ENCODE measurements around the gene CBFA2T3. TPM values are rescaled to one million over a fixed set of nuclear protein-coding genes. Genes with fewer than 3 reads are reported as not detected.
A peak's percentile ranks its signal among the peaks of the same experiment; 100 is the strongest.
"Not testable (repeated sequence)": the region's sequence is repeated elsewhere in the genome, so short reads cannot be mapped to it uniquely, and the experiment has no call there.

Gene CBFA2T3
- total RNA-seq, 1 donor from 2014 or later = 8.6 TPM

GRCh38 chr16:88922114-88922825 is 54.7 kb downstream of the CBFA2T3 start:
- DNase-seq = peak; percentile 93
- intact Hi-C loops (cut with DNase I) = no loop called here
- ATAC-seq (ENCODE audit: poor library complexity) = peak; percentile 64

DNA sequence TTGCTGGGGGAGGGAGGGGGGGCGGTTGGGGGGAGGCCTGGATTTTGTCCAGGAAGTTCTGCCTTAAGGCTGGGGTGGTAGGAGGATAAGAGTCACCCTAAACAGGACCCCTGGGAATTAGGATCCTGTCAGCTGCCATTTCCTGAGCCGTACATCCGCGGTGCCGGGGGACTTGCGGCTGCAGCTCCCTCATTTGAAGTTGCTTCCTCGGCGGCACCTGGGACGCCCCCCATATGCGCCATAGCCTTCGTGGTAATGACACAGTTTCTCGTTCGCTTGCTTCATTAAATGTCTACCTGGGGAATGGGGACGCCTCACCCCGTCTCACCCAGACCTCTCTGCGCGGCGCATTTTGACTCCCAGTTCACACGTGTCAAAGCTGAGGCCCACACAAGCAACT is 55.4 kb downstream of the CBFA2T3 start:
- DNase-seq (no peak), ATAC-seq (ENCODE audit: poor library complexity) (no peak)
- intact Hi-C loops (cut with DNase I) = no loop called here

DNA sequence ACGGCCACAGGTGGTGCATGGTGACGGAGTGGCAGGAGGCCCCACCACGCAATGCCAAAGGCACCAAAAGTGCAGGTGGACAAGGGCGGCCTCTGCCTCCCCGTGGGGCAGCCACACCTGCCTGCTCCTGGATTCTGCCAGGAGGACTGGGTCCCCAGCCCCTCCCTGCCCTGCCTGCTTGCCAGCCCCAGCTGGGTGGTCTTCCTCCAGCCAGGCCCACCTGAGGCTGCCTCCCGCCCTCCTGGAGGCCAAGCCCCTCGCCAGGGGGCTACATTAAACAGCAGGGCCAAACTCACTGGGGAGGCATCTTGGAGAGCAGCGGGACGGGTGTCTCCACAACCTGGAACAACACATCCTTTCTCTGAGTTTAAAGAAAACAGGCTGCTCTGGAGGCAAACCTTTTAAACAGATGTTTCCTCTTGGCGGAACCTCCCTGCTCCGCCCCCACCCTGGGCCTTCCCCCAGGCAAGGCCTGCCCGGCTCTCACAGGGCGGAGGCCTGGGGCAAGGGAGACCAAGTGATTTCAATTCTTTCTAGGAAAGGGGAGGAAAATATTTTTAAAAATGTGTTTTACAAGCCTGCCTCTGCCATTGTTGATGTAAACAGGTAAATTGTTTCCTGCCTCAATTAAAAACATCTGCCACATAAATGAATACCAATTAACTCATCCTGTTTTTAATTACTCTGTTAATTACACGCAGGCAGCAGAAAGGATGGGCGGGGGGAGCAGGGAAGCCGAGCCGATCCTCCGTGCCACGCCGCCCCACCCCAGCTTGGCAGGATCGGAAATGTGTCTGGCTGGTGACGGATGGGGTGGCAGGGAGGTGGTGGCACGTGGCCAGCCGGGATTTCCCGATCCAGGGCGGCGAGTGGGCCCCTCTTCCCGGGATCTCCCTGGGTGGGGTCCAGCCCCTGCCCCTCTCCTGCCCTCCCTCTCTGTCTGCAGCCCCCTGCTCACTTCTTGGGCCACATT is 56.1 kb downstream of the CBFA2T3 start:
- intact Hi-C loops (cut with DNase I) = no loop called here
- DNase-seq = peak; percentile 88
- peak; percentile 80 for ATAC-seq (ENCODE audit: poor library complexity)

DNA sequence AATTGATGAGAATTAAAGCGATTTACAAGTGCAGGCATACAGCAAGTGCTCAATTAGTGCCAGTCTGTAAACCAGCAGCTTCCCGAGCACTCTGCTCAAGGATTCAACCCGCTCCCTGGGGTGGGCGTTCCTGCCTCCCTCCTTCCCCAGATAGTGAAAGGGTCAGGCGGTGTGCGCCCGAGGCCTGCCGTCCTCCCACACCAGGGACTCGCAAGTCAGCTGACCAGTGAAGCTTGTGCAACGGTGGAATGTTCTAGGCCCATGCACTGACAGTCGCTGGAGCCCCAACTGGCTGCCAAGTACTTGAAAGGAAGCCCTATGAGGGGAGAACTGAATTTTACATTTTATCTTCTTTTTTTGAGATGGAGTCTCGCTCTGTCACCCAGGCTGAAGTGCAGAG is 57.1 kb downstream of the CBFA2T3 start:
- ATAC-seq (ENCODE audit: poor library complexity) = no peak
- intact Hi-C loops (cut with DNase I) = no loop called here
- no peak for DNase-seq

- intact Hi-C loops (cut with DNase I); DNase-seq; ATAC-seq (ENCODE audit: poor library complexity): not testable (repeated sequence)
These were observed 58.1 kb downstream of the CBFA2T3 start for GRCh38 chr16:88918896-88919295.

DNA sequence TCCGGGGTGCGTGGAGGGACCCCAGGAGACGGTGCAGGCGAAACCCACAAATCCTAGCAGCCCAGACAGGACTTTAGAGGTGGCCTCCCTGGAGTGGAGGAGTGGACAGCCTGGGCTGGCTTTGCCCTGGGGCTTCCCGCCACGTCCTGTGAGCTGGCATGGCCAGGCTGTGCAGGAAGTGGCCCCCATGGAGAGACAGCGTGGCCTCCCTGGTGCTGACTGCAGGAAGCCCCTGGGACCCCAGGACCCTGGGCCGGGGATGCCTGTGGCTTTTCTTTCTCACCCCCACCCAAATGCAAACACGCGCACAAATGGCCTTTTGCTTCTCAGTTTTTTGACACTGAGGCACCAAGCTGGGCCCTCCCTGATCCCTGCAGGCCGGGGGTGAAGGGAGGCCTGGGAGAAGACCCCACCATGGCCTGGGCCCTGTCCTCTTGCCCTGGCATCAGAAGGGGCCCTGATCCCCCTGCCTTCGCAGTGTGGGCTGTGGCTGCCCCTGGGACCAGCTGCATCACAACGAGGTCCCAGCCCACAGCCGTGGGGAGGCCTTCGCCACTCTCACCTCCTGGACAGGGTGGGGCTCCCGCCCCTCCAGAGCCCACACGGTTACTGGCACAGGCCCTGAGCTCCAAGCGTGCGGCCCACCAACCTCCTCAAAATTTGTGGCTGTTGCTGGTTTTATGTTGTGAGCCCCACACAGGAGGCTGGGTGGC is 58.9 kb downstream of the CBFA2T3 start:
- ATAC-seq (ENCODE audit: poor library complexity) = no peak
- no peak for DNase-seq
- intact Hi-C loops (cut with DNase I) = no loop called here

DNA sequence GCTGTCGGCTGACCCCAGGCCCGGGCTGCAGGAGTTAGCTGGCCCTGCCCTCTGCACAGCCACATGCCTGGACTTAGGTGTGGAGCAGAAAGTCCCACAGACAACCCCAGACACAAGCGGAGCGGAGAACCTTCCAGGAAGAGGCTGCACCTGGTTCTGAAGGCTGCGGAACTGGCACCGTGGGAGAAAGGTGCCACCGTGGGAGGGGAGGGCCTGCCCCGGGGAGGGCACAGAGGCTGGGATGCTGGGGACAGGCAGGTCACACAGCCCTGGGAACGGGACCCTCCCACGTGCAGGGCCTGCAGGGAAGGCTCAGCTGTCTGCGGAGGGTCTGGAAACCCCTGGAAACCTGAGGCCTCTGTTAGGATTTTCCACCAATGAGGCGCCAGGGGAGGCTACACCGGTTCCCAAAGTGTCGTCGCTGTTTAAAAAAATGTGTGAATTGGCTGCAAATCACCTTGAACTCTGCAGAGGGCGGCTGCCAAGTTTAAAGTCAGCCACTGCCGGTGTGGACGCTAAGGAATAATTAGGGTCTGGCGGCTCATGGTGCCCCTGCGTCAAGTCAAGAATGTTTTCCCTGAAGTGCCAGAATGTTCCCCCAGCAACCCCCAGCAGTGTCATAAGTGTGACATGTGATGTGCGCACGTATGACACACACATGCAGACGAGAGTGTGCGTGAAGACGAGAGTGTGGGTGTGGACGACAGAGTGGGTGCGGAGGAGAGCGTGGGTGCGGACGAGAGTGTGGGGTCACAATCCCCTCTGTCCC is 59.7 kb downstream of the CBFA2T3 start:
- intact Hi-C loops (cut with DNase I) = no loop called here
- DNase-seq (no peak), ATAC-seq (ENCODE audit: poor library complexity) (no peak)

DNA sequence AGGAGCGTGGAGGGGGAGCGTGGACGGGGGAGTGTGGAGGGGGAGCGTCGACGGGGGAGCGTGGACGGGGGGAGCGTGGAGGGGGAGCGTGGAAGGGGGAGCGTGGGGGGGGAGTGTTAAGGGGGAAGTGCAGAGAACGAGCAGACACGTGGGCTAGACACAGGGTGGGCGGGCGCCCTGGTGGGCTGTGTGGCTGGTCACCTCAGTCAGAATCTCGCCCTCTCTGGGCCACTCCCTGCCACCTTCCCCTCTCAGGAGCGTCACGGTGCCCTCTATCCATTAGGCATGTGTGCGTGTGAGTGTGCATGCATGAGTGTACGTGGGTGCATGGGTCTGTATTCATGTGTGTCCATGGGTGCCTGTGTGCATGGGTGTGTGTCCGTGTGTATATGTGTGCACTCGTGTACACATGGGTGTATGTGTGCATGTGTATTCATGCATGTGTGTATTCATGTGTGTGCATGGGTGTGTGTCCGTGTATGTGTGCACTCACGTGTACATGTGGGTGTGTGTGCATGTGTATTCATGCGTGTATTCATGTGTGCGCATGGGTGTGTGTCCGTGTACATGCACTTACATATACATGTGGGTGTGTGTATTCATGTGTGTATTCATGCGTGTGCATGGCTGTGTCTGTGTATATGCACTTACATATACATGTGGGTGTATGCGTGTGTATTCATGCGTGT is 61.2 kb downstream of the CBFA2T3 start:
- ATAC-seq (ENCODE audit: poor library complexity) (no peak), DNase-seq (no peak)
- intact Hi-C loops (cut with DNase I) = no loop called here

GRCh38 chr16:88914750-88915368 is 62.1 kb downstream of the CBFA2T3 start:
- DNase-seq = peak; percentile 74
- intact Hi-C loops (cut with DNase I) = no loop called here

GRCh38 chr16:88913870-88914269 is 63.1 kb downstream of the CBFA2T3 start:
- DNase-seq (no peak), ATAC-seq (ENCODE audit: poor library complexity) (no peak)
- intact Hi-C loops (cut with DNase I) = no loop called here

More at GRCh38 chr16:88914750-88915368, 62.1 kb downstream of the CBFA2T3 start:
- ATAC-seq (ENCODE audit: poor library complexity) = peak; percentile 72

DNA sequence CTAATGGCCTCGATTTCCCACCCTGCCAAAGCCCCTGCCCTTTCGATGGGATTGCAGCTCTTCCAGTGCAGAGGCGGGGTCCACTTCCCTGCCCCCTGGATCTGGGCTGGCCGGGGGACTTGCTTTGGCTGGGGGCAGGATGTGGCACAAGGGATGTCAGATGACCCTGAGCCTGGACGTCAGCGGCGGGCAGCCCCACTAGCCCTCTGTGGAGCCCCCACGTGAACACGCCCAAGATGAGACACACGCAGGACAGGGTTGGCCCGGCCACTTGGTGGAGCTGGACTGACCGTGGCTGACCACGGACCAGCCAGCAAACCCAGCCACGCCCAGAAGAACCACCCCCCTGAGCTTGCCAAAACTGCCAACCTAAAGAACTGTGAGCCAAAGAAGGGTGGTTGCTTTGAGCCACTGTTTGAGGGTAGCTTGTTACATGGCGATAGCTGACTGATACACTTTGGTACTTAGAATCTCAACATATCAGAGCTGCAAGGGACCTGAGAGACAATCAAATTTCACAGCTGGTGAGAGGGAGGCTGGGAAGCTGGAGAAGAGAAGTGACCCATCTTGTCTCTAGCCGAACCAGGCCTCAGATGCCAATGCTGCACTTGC is 63.9 kb downstream of the CBFA2T3 start:
- intact Hi-C loops (cut with DNase I) = no loop called here
- DNase-seq (no peak), ATAC-seq (ENCODE audit: poor library complexity) (no peak)

DNA sequence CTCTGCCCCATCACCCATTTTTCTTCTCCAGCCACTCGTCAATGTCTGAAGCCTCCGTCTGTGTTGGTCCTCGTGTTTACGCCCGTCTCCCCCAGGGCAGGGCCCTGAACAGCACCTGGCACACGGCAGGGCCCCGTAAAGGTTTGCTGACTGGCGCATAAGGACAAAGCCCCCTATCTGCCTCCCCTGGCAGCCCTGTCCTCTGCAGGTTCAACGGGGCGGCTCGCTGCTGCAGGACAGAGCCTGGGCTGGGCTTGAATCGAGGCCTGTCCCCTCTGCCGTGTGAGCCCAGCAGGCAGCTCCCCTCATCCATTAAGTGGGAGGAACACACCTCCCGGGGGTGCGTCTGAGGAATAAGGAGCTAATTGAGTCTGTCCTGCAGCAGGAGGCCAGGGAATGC is 64.5 kb downstream of the CBFA2T3 start:
- DNase-seq = no peak
- intact Hi-C loops (cut with DNase I) = no loop called here
- no peak for ATAC-seq (ENCODE audit: poor library complexity)

DNA sequence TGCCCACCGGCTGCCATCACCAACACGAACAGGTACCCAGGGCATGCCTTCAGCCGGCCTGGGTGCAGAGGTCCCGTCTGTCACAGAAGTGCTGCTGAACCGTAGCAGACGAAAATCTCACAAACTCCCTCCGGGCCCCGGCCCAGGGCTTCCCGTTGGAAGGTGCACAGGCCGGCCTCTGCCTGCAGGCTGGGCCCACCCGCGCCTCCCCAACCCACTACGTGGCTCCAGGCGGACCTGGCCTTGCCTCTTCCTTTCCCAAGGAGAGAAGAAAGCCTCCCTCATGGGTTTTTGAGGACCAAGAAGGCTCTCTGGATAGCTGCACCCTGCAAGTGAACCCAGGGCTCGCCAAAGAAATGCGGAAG is 65.1 kb downstream of the CBFA2T3 start:
- intact Hi-C loops (cut with DNase I) = no loop called here

GRCh38 chr16:88911136-88911945 is 65.7 kb downstream of the CBFA2T3 start:
- ATAC-seq (ENCODE audit: poor library complexity) = no peak
- no peak for DNase-seq
- intact Hi-C loops (cut with DNase I) = no loop called here

More for the DNA sequence above, 65.1 kb downstream of the CBFA2T3 start:
- DNase-seq (no peak), ATAC-seq (ENCODE audit: poor library complexity) (no peak)

GRCh38 chr16:88910284-88911135 is 66.5 kb downstream of the CBFA2T3 start:
- intact Hi-C loops (cut with DNase I) = no loop called here
- no peak for DNase-seq
- ATAC-seq (ENCODE audit: poor library complexity) = no peak
